Measurements from ENCODE around the gene GUCA2A. TPM values are rescaled to one million over a fixed set of nuclear protein-coding genes. Genes with fewer than 3 reads are reported as not detected.

Gene GUCA2A
- total RNA-seq, 1 donor from 2014 or later, result not detected

DNA sequence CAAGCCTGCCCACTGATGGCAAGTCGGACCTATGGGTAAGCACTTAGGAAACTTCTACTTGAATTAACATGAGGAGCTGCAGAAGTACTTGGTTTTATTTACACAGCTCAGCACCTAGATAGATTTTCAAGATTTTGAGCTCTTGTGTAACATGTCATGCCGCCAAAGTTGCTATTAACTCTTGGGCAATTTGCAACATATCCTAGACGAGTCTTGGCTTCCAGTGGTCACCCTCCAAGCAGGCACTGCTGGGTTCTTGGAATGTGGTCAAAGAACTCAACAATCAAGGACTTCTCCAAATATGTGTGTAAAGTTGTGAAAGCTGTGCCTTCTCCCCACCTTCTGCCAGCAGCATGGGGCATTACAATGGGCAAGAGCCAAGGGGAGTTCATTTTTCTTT is 29.1 kb downstream of the GUCA2A start:
- no peak for DNase-seq (ENCODE audit: extremely low read depth, low read depth, low spot score)

DNA sequence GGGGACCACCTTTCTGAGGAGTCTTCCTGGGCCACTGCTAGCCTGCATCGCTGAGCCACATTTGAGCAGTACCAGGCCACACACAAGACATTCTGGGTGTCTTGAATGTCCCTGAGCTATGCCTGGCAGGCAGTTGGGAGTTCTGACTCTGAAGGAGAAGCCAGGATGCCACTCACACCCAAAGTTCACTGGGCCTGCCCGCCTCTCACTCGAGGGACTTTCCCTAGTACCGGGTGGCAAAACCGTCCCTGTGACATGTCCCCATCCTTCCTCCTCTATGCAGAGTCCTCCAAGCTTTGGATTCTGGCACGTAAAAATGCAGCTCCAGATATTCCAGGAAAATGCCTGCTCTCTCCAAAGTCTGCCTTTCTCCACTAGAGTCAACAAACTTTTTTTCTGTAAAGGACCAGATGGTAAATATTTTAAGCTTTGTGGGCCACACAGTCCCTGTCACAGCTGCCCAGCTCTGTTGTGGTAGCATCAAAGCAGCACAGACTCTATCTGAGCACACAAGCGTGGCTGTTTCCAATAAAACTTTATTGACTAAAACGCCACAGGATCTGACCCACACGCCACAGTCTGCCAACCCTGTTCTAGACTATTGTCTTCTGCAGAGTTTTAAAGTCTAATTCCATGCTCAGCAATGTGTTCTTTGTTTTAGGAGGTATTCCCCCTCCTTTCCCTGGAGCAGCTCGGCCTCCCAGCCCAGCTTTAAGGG is 30.6 kb downstream of the GUCA2A start:
- DNase-seq (ENCODE audit: extremely low read depth, low read depth, low spot score), result no peak

DNA sequence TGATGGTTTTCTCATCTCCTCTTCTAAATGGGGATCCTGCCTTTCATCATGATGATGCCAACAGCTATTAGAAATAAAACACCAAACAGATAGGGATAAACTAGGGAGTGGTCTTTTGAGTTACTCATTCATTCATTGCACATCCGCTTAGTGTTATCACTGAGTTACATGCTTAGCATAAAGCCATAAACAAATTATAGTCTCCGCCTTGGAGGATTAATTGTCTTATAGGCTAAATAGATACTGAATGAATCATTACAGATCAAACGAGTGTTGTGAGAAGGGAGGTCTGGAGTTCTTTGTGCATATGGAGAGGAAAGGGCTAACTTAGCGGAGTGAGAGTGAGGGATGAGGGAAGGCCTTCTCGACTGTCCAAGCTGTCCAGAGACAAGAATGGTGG is 31.2 kb downstream of the GUCA2A start:
- DNase-seq (ENCODE audit: extremely low read depth, low read depth, low spot score), result no peak

DNA sequence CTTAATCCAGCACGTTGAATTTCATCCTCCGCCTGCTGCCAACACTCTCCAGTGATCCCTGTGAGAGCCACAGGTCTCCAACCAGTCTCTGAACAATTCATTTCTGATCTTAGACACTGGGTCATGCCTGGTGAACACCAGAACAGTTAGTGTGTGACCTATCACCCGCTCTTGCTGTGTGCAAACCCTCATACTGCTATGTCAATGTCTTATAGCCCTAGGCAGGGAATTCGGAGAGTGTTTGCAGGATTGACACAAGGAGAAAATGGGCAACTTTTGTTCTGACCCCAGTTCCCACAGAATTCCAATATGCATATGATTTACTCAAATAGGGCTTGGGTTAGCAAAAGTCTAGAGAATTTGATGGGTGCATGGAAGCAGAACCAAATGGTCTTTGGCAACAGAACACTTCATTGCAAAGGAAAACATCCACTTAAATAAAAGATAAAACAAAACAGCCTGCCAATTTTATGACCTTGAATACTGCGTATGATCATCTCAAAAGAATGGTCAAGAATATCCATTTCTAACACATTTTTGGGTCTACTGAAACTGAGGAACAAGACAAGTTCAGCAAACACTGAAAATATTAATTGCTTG is 34.4 kb downstream of the GUCA2A start:
- DNase-seq (ENCODE audit: extremely low read depth, low read depth, low spot score), result no peak

- no peak for DNase-seq (ENCODE audit: extremely low read depth, low read depth, low spot score)
Observed at GRCh38 chr1:42128964-42129363, 35.6 kb downstream of the GUCA2A start.

DNA sequence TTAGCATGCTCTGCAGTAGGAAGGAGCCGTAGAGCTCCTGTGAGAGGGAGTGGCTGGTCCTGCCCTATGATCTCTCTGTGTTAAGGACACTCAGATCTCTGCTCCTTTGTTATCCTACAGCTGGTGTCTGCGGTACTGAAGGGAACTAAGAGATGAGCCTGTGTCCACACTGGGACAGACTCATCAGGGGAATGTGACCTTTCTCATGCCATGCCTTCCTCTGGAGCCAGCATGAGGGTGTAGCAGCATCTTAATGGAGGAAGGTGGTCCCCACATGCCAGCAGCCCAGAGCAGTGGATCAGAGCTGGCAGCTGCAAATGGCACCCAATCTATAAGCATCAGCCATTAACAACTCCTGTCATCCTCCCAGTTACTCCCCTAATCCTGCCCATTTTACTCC is 36.0 kb downstream of the GUCA2A start:
- no peak for DNase-seq (ENCODE audit: extremely low read depth, low read depth, low spot score)

GRCh38 chr1:42127767-42128166 is 36.8 kb downstream of the GUCA2A start:
- no peak for DNase-seq (ENCODE audit: extremely low read depth, low read depth, low spot score)

GRCh38 chr1:42125552-42125951 is 39.0 kb downstream of the GUCA2A start:
- no peak for DNase-seq (ENCODE audit: extremely low read depth, low read depth, low spot score)

- no peak for DNase-seq (ENCODE audit: extremely low read depth, low read depth, low spot score)
Observed at GRCh38 chr1:42122408-42122807, 42.1 kb downstream of the GUCA2A start.

DNA sequence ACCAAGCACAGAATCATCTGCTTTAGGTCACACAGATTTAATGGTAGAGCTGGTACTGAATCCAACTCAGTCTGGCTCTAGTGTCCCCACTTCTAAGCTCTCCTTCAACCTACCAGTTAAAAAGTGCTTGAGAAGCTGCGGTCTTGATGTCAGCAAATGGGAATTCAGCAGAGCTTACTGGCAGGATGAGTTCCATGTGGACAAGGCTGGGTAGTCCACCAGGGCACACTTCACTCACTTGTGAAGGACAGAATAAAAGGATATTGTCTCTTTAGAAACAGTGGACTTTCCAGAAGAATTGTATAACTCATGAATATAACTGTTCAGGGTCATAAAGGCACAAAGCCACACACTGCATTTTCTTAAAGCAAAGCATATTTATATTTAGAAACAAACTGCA is 46.4 kb downstream of the GUCA2A start:
- no peak for DNase-seq (ENCODE audit: extremely low read depth, low read depth, low spot score)

GRCh38 chr1:42117214-42117613 is 47.3 kb downstream of the GUCA2A start:
- no peak for DNase-seq (ENCODE audit: extremely low read depth, low read depth, low spot score)

DNA sequence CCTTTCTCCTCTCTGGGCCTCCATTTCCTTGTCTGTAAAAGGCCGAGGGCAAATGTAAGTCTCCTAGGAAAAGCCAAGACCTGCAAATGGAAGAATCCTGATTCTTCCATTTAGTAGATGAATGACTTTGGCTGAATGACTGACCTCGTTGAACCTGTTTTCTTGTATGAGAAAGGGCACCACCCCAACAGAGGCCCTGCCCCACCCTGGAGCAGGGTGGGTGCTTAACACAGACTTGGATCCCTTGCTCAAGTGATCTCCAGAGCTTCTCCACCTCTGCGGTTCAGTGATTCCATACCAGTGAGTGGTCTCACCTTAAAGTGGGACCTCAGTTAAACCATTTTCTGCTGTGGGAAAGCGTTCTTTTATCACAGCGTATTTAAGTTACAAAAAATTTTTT is 50.3 kb downstream of the GUCA2A start:
- no peak for DNase-seq (ENCODE audit: extremely low read depth, low read depth, low spot score)

Other genes with a start within 250 kb of the GUCA2A start
- gene HIVEP3, start 245.8 kb downstream of the GUCA2A start, total RNA-seq, result 6.3 and 7.6 TPM in 2 replicates
- gene GUCA2B, start 11.3 kb downstream of the GUCA2A start, total RNA-seq, result not detected in 2 replicates
- gene FOXJ3, start 170.5 kb upstream of the GUCA2A start, total RNA-seq, result 20.7 and 36.9 TPM in 2 replicates
- gene RIMKLA, start 216.0 kb upstream of the GUCA2A start, total RNA-seq, result 0.10 TPM in 1 of 2 replicates, not detected in the other

All from glomerular endothelial cell (primary cell).